ENCODE measurements around the gene ADM5. TPM values are rescaled to one million over a fixed set of nuclear protein-coding genes. Genes with fewer than 3 reads are reported as not detected.

Gene ADM5
- total and polyA plus RNA-seq, 10 of the 15 experiments (the other 5 are each of a cell fraction or from before 2014, with no cell fraction given): 0.05 to 6.0 (median 1.2) TPM; not detected in 1

- no peak for TF ChIP-seq MYB (IDR thresholded peaks at IDR 0.05; ENCODE audit: borderline replicate concordance, low read depth, low read length)
- TF ChIP-seq STAT1 (conservative IDR thresholded peaks at IDR 0.05): no peak
- TF ChIP-seq POLR2AphosphoS5 (IDR thresholded peaks at IDR 0.05; ENCODE audit: low read length): peak; percentile 79; the same call in 1 of the 2 replicates
- no peak for TF ChIP-seq CUX1 (IDR thresholded peaks at IDR 0.05; ENCODE audit: insufficient replicate concordance, low read depth, low read length)
- no peak for TF ChIP-seq TBL1XR1 (IDR thresholded peaks at IDR 0.05; ENCODE audit: low read depth, low read length)
- no peak for TF ChIP-seq PAX8 (IDR thresholded peaks at IDR 0.05)
- TF ChIP-seq HCFC1 (IDR thresholded peaks at IDR 0.05; ENCODE audit: low read length): peak; percentile 11; the same call in 1 of the 2 replicates
- TF ChIP-seq, protein P1, sequence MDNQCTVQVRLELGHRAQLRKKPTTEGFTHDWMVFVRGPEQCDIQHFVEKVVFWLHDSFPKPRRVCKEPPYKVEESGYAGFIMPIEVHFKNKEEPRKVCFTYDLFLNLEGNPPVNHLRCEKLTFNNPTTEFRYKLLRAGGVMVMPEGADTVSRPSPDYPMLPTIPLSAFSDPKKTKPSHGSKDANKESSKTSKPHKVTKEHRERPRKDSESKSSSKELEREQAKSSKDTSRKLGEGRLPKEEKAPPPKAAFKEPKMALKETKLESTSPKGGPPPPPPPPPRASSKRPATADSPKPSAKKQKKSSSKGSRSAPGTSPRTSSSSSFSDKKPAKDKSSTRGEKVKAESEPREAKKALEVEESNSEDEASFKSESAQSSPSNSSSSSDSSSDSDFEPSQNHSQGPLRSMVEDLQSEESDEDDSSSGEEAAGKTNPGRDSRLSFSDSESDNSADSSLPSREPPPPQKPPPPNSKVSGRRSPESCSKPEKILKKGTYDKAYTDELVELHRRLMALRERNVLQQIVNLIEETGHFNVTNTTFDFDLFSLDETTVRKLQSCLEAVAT (IDR thresholded peaks at IDR 0.05): no peak
- TF ChIP-seq NBN (IDR thresholded peaks at IDR 0.05): no peak
- no peak for TF ChIP-seq TCF3 (IDR thresholded peaks at IDR 0.05; ENCODE audit: borderline replicate concordance, insufficient read depth, low read depth, low read length)
- peak; percentile 53; the same call in 1 of the 2 replicates for TF ChIP-seq CREB1 (IDR thresholded peaks at IDR 0.05; ENCODE audit: low read depth)
- TF ChIP-seq, protein P2, sequence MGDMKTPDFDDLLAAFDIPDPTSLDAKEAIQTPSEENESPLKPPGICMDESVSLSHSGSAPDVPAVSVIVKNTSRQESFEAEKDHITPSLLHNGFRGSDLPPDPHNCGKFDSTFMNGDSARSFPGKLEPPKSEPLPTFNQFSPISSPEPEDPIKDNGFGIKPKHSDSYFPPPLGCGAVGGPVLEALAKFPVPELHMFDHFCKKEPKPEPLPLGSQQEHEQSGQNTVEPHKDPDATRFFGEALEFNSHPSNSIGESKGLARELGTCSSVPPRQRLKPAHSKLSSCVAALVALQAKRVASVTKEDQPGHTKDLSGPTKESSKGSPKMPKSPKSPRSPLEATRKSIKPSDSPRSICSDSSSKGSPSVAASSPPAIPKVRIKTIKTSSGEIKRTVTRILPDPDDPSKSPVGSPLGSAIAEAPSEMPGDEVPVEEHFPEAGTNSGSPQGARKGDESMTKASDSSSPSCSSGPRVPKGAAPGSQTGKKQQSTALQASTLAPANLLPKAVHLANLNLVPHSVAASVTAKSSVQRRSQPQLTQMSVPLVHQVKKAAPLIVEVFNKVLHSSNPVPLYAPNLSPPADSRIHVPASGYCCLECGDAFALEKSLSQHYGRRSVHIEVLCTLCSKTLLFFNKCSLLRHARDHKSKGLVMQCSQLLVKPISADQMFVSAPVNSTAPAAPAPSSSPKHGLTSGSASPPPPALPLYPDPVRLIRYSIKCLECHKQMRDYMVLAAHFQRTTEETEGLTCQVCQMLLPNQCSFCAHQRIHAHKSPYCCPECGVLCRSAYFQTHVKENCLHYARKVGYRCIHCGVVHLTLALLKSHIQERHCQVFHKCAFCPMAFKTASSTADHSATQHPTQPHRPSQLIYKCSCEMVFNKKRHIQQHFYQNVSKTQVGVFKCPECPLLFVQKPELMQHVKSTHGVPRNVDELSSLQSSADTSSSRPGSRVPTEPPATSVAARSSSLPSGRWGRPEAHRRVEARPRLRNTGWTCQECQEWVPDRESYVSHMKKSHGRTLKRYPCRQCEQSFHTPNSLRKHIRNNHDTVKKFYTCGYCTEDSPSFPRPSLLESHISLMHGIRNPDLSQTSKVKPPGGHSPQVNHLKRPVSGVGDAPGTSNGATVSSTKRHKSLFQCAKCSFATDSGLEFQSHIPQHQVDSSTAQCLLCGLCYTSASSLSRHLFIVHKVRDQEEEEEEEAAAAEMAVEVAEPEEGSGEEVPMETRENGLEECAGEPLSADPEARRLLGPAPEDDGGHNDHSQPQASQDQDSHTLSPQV (IDR thresholded peaks at IDR 0.05): no peak
- no peak for TF ChIP-seq JUNB (IDR thresholded peaks at IDR 0.05)
- TF ChIP-seq NFXL1 (IDR thresholded peaks at IDR 0.05; ENCODE audit: borderline replicate concordance): no peak
- no peak for TF ChIP-seq POU2F2 (IDR thresholded peaks at IDR 0.05; ENCODE audit: borderline replicate concordance, low read depth, low read length)
- TF ChIP-seq EP300 (IDR thresholded peaks at IDR 0.05; ENCODE audit: borderline replicate concordance in 1 of 2, control insufficient read depth in 1 of 2, low read depth in 2 of 2, low read length in 2 of 2): no peak
- TF ChIP-seq ZBED1 (IDR thresholded peaks at IDR 0.05; ENCODE audit: borderline replicate concordance): 0 out of 2 replicates have a peak, but pooled peaks have one; percentile 14
These were observed 25.0 kb upstream of the ADM5 start (continued) for GRCh38 chr19:49664171-49665035.
